ENCODE data around the gene WDR83.
A peak's percentile ranks its signal among the peaks of the same experiment; 100 is the strongest.
"Not testable (repeated sequence)": the region's sequence is repeated elsewhere in the genome, so short reads cannot be mapped to it uniquely, and the experiment has no call there.

Gene WDR83

DNA sequence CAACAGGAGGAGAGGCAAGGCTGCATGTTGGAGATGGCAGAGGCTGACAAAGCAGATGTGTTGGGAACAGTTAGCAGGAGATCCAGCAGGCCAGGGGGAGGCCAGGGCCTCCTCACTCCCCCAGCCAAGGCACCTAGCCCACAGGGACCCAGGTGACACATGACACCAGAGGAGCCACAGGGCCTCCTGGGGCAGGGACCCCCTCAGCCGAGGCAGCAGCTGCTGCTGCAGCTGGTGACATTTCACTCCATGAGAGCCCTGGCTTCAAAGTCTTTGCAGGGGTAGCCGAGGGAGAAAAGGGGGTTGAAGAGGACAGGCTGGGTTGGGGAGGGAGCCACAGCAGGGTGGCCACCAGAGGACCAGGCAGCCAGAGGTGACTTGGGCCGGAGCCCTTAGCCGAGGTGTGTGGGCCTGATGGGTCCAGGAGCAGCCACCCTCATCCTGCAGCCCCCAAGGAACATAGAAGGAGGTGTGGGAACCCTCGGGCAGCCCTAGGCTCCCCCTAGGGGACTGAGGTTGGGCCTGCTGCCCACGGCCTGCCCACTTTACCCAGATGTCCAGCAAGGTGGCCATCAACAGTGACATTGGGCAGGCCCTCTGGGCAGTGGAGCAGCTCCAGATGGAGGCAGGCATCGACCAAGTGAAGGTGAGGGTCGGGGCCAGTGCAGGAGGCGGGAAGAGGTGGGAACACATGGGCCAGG, 21.0 kb downstream of the WDR83 start, which contains the start of gene GNG14:
TSS of gene GNG14 (plus strand) at position 503 of the 701 bp plus-strand sequence. CDS start at position 554, 51 bp downstream.
- DNase-seq: no peak

DNA sequence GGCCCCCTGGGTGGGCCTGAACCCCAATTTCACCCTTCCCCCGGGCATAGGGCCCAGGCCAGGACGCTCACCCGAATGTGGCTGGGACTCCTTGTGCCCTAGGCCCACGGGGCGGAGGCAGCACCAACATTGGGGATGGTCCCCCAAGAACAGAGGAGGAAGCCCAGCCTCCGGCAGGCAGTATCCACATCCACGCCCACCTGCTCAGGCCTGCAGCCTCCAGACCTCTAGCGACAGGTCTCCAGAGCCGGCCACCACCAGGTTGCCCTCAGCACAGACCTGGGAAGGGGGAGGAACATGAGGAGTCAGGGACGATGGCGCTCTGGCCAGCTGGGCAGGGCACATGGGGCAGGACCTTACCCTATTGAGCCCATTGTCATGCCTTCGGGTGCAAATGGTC, 22.4 kb downstream of the WDR83 start:
- no peak for DNase-seq

DNA sequence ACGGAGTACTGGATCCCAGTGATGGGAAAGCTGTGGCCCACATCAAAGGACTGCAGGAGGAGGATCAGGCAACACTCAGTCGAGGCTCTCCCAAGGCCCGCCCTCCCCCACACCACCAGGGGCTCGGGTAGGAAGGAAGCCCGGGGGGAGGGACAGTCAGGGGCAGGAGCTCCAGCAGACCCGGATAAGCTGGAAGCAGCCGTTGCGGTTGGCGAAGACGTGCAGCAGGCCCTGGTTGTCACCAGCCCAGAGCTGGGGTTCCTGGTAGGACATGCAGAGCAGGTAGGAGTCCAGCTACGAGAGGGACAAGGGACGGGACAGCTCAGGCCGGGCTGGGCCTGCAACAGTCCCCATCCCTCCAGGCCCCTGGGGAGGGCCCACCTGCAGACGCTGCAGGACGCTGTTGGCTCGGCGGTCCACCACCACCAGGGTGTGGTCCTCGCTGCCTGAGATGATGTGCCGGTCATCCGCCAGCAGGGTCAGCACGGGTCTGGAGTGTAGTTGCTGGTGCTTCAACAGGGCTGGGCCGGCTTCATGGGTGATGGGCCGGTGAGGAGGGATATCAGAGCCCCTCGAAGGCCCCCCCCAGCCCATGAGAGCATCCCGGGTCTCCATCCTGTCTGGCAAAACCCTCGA, 23.1 kb downstream of the WDR83 start:
- no peak for DNase-seq

DNA sequence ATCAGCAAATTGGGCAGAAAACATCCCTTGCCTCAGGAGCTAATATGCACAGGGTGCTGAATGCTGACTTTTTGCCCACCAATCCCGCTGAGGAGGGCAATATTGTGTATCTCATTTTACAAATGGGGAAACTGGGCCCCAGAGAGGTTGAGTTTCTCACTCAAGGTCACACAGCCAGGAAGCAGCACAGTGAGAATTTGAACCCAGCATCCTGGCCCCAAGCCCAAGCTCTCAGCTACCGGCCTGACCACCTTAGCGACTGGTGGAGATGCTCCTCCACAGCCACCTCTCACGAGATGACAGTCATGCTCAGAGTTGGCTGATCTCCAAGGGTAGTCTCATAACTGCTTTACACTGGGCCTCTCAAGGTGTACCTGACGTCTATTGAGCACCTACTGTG, 26.4 kb downstream of the WDR83 start:
- DNase-seq: no peak

DNA sequence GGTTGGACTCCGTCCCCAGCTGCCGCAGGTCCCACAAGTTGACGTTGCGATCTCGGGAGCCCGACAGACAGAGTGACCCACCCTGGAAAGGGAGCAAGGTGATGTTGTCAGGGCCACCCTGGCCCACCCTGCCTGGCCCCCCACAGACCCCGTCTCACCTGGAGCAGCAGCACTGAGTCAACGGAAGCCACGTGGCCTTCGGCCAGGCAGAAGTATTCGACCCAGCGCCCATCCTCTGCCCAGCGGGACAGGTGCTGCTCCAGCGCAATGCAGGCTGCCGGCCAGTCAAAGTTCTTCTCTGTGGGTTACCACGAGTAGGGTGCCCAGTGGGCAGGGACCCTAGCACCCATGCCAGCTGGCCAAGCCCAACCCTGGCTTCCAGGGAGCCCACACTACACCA, 28.0 kb downstream of the WDR83 start:
- no peak for DNase-seq

DNA sequence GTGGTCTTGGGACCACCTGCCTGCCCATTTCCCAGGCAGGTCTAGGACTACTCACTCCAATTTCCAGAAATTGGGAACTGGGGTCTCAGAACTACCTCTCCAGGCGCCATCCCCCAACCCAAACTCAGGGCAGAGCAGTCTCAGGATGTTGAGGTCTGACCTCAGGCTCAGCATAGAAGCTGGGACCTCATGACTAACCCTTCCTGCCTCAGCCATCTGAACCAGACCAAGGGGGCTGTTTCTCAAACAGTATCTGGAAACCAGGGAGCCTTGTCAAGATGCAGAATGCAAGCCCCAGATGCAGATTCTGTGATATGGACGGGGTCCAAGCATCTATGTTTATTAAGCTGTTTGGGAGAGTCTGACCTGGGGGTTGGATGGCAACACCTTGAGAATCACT, 28.5 kb downstream of the WDR83 start:
- no peak for DNase-seq

DNA sequence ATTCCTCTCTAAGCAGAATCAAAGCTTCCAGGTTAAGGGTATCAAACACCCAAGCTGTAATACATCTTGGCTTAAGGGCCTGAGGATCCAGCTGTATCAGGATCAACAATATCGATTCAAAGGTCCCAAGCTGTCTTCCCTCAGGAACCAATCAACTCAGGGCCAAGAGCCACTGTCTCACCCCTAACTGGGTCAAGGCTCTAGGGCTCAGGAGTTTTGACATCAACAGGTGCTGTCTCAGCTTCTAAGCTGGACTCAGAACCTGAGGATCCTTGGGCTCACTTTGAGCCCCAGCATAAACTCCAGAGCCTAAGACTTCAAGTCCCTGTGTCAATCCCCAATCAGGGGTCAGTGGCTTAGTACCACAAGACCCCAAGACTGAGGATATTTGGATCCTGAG, 28.9 kb downstream of the WDR83 start:
- DNase-seq: no peak

DNA sequence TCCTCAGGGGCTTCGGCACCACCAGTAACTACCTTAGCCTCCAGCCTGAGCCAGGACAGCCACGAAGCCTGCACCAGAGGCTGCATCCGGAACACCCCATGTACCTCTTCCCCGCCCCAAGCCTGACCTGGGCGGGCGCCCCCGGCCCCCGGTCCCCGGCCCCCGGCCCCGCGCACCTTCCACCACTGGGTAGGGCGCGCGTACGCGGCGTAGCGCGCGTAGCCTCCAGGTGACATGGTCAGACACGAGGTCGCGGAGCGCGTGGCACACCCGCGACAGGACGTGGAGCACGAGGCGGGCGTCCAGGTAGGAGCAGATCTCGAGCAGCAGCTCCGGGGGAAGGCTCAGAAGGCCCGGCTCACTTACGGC, 29.4 kb downstream of the WDR83 start:
- DNase-seq: no peak

DNA sequence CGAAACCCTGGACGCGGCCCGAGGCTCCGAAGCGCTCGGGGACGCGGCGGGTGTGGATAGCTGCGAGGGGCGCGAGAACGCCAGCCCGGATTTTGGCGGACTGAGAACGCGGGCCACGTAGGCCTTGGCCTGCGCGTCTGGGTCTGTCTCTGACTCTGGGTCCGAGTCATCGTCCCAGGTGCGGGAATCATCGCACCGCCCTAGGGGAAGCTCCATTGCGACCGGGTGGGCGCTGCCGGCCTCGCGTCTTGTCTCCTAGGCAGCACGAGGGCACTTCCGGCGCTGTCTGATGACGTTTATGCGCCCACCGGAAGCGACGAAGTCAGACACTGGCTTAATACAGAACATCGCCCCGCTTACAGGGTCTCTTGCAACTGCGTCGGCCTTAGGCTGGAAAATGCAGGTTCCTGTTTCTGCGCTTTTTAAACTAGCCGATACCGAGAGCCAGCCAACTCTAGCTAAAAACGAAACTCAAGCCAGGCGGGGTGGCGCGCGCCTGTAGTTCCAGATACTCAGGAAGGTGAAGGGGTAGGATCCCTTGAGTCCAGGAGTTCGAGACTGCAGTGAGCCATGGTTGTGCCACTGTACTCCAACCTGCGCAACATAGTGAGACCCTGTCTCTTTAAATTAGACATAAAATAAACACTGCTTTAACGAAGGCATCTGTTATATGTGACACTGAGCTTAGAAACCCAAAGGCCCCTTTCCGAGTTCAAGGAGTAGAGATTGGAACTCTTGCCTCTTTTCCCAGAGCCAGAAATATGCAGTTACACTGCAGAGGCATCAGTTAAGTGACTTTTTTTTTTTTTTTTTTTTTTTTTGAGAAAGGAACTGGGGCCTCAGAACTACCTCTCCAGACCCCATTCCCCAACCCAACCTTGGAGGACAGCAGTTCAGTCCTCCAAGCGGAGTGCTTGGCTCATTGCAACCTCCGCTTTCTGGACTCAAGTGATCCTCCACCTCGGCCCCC, 30.0 kb downstream of the WDR83 start, which contains the start of gene FBXW9:
TSS of gene FBXW9 (minus strand) at position 266 of the 970 bp plus-strand sequence. CDS start at position 216, 50 bp downstream.
- DNase-seq: peak; percentile 89

DNA sequence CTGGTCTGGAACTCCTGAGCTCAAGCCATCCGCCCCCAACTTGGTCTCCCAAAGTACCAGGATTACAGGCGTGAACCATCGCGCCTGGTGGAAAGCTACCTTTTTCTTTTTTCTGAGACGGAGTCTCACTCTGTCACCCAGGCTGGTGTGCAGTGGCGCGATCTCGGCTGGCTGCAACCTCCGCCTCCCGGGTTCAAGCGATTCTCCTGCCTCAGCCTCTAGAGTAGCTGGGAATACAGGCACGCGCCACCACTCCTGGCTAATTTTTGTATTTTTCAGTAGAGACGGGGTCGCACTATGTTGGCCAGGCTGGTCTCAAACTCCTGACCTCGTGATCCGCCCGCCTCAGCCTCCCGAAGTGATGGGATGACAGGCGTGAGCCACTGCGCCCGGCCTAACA, 30.8 kb downstream of the WDR83 start:
- not testable (repeated sequence) for DNase-seq

DNA sequence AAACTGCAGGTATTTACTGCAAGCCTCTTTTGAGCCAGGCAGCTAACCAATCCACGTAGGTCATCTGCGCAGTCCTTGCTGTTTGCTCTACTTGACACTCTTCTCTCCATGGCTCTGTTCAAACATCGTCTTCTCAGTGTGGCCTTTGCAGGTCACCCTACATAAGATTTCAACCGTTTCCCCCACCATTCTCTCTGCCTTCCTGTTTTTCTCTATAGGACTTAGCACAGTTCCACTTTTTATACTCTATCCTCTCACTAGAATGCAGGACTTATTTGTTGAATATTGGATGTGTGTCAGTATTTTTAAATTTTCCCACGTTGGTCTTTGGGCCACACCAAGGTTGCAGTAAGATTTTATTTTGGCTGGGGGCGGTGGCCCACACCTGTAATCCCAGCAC, 31.5 kb downstream of the WDR83 start:
- no peak for DNase-seq

DNA sequence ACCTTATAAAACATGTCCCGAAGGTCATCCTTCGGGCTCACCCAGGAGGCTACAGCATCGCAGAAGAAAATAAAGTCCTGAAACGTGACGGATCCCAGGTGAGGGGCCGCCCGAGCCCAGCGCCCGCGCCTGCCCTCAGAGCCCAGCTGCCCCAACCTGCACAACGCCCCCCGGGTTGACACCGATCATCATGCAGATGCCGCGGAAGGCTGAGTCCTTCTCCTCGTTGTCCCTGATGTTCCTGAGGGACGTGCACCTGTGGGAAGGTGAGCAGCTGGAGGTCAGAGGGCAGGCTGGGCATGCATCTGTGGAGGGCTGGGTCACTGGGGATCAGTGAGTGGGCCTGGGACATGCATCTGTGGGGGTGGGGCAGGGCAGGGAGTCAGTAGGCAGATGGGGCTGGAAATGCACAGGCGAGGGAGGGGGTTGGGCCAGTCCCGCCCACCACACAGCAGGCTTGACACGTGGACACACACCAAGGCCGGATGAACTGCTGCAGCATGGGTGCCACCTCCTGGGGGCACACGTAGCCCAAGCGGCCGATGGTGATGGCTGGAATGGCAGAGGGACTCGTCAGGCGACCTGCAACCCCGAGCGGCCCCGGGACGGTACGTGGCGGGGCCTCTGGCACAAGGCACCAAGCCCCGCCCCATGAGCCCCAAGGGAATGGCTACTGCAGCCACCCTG, 35.1 kb downstream of the WDR83 start:
- no peak for DNase-seq

DNA sequence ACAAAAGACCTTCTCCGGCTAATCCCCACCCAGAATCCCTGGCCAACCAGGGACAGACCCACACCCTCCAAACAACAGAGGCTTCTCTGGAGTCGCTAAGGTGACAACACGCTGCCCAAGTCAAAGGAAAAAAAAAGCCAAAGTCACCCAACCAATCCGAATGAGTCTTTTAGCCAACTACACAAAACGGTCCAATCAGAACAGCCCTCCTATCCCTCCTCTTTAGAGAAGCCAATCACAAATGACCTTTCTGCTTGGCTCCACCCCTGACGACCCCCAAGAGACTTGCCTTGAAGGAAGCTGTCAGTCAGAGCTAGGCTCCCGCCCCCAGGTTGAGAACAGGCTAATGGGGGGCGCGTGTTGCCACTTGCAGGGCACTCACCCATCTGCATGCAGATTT, 36.4 kb downstream of the WDR83 start:
- DNase-seq: peak; percentile 9

DNA sequence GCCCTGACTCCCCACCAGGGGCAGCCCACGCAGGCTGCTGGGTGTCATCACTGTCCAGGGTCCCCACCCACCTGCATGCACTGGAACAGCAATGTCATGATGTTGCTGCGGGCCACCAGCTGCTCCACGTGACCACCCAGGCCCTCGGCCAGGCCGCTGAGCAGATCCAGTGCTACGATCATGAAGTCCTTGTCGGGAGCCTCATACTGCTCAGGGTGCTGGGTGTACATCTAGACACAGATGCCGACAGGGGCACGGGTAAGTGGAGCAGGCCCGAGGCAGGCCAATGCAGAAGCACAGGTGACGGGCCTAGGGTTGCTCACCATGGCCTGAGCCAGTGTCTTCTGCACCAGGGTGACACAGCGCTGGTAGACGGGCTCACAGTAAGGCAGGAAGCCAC, 38.6 kb downstream of the WDR83 start:
- DNase-seq: no peak

DNA sequence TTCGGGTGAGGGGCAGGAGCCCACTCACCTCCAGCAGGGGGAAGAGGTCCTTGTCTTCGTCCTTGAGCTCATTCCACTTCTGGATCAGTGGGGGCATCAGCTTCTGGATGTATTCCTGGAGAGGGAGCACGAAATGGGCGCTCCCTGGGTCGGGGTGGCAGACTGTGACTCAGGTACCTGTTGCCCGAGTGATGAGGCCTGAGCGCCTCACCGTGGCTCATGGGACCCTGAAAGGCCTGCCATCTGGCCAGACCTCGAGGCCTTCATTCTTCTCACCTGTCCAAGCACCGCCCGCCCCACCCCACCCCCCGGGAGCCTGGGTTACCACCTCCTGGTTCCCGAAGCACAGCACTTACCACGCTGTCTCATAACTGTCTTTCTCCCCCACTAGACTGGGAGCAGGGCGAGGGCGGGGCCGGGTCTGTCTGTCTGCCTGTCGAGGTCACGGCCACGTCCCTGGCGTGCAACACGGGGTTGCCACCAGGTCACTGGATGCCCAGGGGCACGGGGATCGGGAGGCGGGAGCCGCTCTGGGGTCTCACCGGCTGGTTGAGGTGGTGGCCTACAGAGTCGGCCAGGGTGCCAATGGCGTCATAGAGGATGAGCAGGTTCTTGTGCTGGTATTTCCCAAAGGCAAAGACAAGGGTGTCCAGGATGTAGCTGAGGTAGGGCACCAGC, 39.2 kb downstream of the WDR83 start:
- no peak for DNase-seq

DNA sequence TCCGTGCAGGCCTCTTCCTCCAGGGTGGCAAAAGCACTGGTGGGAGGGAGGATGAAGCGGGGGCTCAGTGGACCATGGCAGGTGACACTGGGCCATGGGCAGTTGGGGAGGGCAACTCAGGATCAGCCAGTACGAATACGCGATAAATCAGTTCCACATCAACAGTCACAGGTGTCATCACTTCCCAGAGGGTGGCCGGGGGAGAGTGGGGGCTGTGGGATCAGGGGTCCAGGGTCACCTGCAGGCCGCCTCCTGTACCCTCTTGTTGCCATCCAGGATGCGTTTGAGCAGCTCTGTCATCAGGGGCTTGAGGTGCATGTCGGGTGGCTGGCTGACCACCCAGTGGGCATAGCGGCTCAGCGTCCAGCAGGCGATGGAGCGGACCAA, 39.7 kb downstream of the WDR83 start:
- no peak for DNase-seq

DNA sequence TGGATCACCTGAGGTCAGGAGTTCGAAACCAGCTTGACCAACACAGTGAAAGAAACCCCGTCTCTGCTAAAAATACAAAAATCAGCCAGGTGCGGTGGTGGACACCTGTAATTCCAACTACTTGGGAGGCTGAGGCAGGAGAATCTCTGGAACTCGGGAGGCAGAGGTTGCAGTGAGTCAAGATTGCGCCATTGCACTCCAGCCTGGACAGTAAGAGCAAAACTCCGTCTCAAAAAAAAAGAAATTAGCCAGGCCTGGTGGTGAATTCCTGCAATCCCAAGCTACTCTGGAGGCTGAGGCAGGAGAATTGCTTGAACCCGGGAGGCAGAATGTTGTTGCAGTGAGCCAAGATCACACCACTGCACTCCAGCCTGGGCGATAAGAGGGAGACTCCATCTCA, 42.0 kb downstream of the WDR83 start:
- DNase-seq: no peak

DNA sequence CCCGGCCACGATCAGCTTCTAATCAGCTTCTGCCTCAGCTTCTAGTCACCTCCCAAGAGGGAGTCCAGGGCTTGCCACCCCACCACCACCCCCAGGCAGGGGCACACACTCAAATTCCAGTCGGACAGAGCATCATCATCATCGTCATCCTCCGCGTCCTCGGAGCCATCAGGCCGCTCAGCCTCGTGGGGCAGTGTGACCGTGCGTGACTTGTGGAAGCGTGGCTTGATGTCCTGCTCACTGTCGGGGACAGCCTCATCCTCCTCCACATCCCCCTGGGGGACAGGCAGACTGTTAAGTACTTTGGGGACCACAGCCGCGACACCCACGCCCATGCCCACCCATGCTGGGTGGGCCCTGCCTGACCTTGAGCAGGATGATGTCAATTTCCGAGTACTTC, 44.6 kb downstream of the WDR83 start:
- DNase-seq: no peak

DNA sequence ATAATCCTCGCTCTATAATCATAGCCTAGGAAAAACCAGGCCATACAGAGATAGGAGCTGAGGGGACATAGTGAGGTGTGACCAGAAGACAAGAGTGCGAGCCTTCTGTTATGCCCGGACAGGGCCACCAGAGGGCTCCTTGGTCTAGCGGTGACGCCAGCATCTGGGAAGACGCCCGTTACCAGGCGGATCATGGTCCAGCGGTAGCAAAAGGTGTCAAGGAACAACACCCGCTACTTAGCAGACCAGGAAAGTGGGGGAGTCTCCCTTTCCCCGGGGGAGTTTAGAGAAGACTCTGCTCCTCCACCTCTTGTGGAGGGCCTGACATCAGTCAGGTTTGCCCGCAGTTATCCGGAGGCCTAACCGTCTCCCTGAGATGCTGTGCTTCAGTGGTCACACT, 45.5 kb downstream of the WDR83 start:
- not testable (repeated sequence) for DNase-seq

DNA sequence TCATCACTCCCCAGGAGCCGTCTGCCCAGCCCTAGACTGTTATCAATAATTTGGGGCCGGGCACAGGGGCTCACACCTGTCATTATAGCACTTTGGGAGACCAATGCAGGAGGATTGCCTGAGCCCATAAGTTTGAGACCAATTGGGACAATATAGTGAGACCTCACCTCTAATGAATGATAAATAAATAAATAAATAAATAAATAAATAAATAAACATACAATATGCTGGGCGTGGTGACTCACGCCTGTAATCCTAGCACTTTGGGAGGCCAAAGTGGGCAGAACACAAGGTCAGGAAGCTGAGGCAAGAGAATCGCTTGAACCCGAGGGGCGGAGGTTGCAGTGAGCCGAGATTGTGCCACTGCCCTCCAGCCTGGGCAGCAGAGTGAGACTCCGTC, 46.7 kb downstream of the WDR83 start:
- DNase-seq: not testable (repeated sequence)

DNA sequence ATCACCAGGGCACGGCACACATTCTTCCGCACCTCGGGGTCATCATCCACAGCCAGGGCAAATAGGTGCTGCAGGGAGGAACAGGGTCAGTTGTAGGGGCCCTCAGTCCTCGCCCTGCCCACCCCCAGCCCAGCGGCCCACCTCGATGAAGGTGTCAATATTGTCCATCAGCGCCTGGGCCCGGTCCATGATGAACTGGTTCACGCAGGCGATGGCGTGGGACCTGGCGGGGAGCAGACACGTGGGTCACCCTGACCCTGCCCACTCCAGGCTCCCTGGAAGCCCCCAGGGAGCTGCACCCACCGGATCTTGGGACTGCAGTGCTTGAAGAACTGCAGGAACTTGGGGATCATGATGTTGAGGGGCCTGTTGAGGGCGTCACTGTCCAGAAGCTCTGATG, 48.5 kb downstream of the WDR83 start:
- DNase-seq: no peak

DNA sequence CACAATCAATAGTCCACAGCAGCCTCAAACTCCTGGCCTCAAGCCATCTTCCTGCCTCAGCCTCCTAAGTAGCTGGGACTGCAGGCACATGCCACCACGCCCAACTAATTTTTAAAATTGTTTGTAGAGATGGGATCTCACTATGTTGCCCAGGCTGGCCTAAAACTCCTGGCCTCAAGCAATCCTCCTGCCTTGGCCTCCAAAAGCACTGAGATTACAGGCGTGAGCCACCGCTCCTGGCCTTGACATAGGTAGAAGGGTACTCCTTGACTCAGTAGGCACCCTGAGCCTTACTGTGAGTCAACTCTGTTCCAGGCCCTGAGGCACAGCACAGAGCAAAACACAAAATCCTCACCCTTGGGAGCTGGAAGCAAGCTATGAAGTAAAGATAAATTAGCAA, 49.3 kb downstream of the WDR83 start:
- no peak for DNase-seq

Data from NCI-H2227 treated with DMSO at 0.1 percent for 48 hours (cell line).